GM12878 (cell line): ENCODE measurements around the gene SCIN. TPM values are rescaled to one million over a fixed set of nuclear protein-coding genes. Genes with fewer than 3 reads are reported as not detected.

Experiments
- ATAC-seq: fragments of 200-7000 bp; cut with Tn5 transposase; 3 replicates; pipeline ENCODE4 v1.9.1; 2020; ENCODE audit warnings: mild to moderate bottlenecking, moderate library complexity
- BruUV-seq: library from RNA; stranded (reverse); fragments of 400-500 nt; replicated peaks from 2 replicates; lab custom pipeline; 2021; lab: Mats Ljungman, UMichigan
- CTCF ChIA-PET: fragments of 300-600 bp; sonication (Branson Sonifier 250); formaldehyde crosslinking; extraction: SDS; loops from one replicate; lab custom pipeline; 2021; ENCODE audit warnings: inconsistent platforms; lab: Yijun Ruan, JAX
- POLR2A ChIA-PET: fragments of 350-600 bp; formaldehyde crosslinking; extraction: SDS; loops from one replicate; lab custom pipeline; 2021; ENCODE audit warnings: inconsistent platforms; lab: Charles Lee
- RAD21 ChIA-PET: fragments of 300-600 bp; sonication (Branson Sonifier 250); formaldehyde crosslinking; loops from one replicate; lab custom pipeline; 2023; ENCODE audit warnings: antibody characterized with exemption; ENCODE audit not compliant: unreplicated experiment; lab: Charles Lee
- SMC1A ChIA-PET: fragments of 300-600 bp; sonication (Branson Sonifier 250); formaldehyde crosslinking; loops from one replicate; lab custom pipeline; 2023; ENCODE audit not compliant: unreplicated experiment, uncharacterized antibody; lab: Charles Lee
- DNase-seq: peaks from one replicate; pipeline ENCODE4 v3.0.0-alpha.2; 2011; ENCODE audit warnings: low read depth, low spot score
- FAIRE-seq: peaks from 3 replicates; lab custom pipeline; 2011; peaks lifted over from hg19 to GRCh38; lab: Jason Lieb, UNC
- H2AFZ ChIP-seq: 2 replicates; pipeline ENCODE4 v1.6.0; 2011; ENCODE audit warnings: low read depth, low read length, control low read depth; ENCODE audit not compliant: control insufficient read depth
- H3K27ac ChIP-seq: 2 replicates; pipeline ENCODE4 v1.5.1; 2011; ENCODE audit warnings: control low read depth; ENCODE audit not compliant: control insufficient read depth, insufficient read depth
- H3K27me3 ChIP-seq, 2 experiments: replicated peaks in 1 of 2; 2 replicates each; pipeline versions ENCODE4 v1.6.0 to v1.6.1; 2011; ENCODE audit warnings: low read length in 1 of 2; ENCODE audit not compliant: control insufficient read depth in 2 of 2, insufficient read depth in 2 of 2
- H3K36me3 ChIP-seq, 2 experiments: 2 replicates each; pipeline ENCODE4 v1.5.1; 2011; ENCODE audit warnings: low read length in 1 of 2; ENCODE audit not compliant: control insufficient read depth in 2 of 2, insufficient read depth in 2 of 2
- H3K4me1 ChIP-seq: 2 replicates; pipeline ENCODE4 v1.6.1; 2011; ENCODE audit warnings: mild to moderate bottlenecking, low read length, moderate library complexity, mixed read lengths; ENCODE audit not compliant: control insufficient read depth, insufficient read depth
- H3K4me2 ChIP-seq: 2 replicates; pipeline ENCODE4 v1.6.0; 2011; ENCODE audit warnings: control low read depth; ENCODE audit not compliant: control insufficient read depth, insufficient read depth
- H3K4me3 ChIP-seq: fragments of 200-600 bp; sonication (generic); 2 replicates; pipeline ENCODE4 v1.5.1; 2016
- H3K79me2 ChIP-seq: 2 replicates; pipeline ENCODE4 v1.6.0; 2011; ENCODE audit warnings: low read length; ENCODE audit not compliant: control insufficient read depth, insufficient read depth
- H3K9ac ChIP-seq: 2 replicates; pipeline ENCODE4 v1.8.0; 2011; ENCODE audit warnings: low read length, control low read depth, mixed read lengths; ENCODE audit not compliant: control insufficient read depth, insufficient read depth
- H3K9me3 ChIP-seq: replicated peaks from 3 replicates; pipeline ENCODE4 v1.5.1; 2011; ENCODE audit warnings: mild to moderate bottlenecking, low read length; ENCODE audit not compliant: control insufficient read depth, insufficient read depth
- H4K20me1 ChIP-seq: 2 replicates; pipeline ENCODE4 v1.6.0; 2011; ENCODE audit not compliant: control insufficient read depth, insufficient read depth
- CHD2 ChIP-seq: IDR thresholded peaks from 2 replicates; pipeline ENCODE4 v1.6.1; 2011; ENCODE audit warnings: low read depth, low read length, improper control_type of control experiment, borderline replicate concordance
- HCFC1 ChIP-seq: fragments of 150-350 bp; IDR thresholded peaks from 2 replicates; pipeline ENCODE4 v1.6.1; 2014; ENCODE audit warnings: low read length
- MEF2A ChIP-seq: IDR thresholded peaks from 2 replicates; pipeline ENCODE4 v1.6.1; 2011; ENCODE audit warnings: low read depth, mild to moderate bottlenecking, low read length, moderate library complexity; ENCODE audit not compliant: insufficient read depth
- MTA2 ChIP-seq: fragments of 450-650 bp; IDR thresholded peaks from 2 replicates; pipeline ENCODE4 v1.6.1; 2016; ENCODE audit warnings: low read depth, mild to moderate bottlenecking, moderate library complexity
- MYB ChIP-seq: fragments of 150-350 bp; IDR thresholded peaks from 2 replicates; pipeline ENCODE4 v1.6.1; 2014; ENCODE audit warnings: mild to moderate bottlenecking, low read depth, low read length, borderline replicate concordance
- PAX5 ChIP-seq: IDR thresholded peaks from 2 replicates; pipeline ENCODE4 v1.6.1; 2011; ENCODE audit warnings: low read depth, low read length, borderline replicate concordance
- in situ Hi-C: fragments of 300-500 bp; cut with MboI; formaldehyde crosslinking; loops from 9 replicates; pipeline ENCODE4 v1.14.3; 2018; ENCODE audit warnings: mixed read lengths
- intact Hi-C: fragments of 100-400 bp; cut with micrococcal nuclease; formaldehyde crosslinking; loops from one replicate; pipeline ENCODE4 v1.14.2; 2022; ENCODE audit not compliant: unreplicated experiment
- polyA plus RNA-seq, 11 experiments: library from polyadenylated mRNA; depleted of rRNA in 4 of 11; unstranded in 6 of 11; stranded (reverse) in 5 of 11; fragments of >200 nt; fragmentation: Nextera tagmentation in 4 of 11; fragmentation: Illumina TruSeq in 1 of 11; extraction: Ambion mirVana in 4 of 11; extraction: Trizol in 1 of 11; gene quantifications; 1 replicate in 1 of 11; 2 replicates in 10 of 11; pipeline versions ENCODE4 v1.2.1 to v1.2.3, GENCODE V29; 2011 to 2016; ENCODE audit warnings: inconsistent platforms in 2 of 11, missing spikeins in 2 of 11, low read depth in 1 of 11
- total RNA-seq, 4 experiments: library from RNA; depleted of rRNA in 3 of 4; stranded (reverse); fragments of >200 nt in 3 of 4; fragmentation: Illumina TruSeq in 1 of 4; extraction: Trizol in 1 of 4; gene quantifications; 2 replicates each; pipeline versions ENCODE4 v1.2.1 to v1.2.3, GENCODE V29; 2013 to 2021
- TF ChIP-seq, protein P1 (sequence below): fragments of 450-650 bp; formaldehyde crosslinking; IDR thresholded peaks from 2 replicates; pipeline ENCODE4 v1.4.0; 2020; ENCODE audit warnings: mild to moderate bottlenecking, moderate library complexity
- TF ChIP-seq, protein P2 (sequence below): fragments of 150-350 bp; IDR thresholded peaks from 2 replicates; pipeline ENCODE4 v1.6.1; 2014; ENCODE audit warnings: mild to moderate bottlenecking, low read depth, low read length
- TF ChIP-seq, protein P3 (sequence below): IDR thresholded peaks from 2 replicates; pipeline ENCODE4 v1.6.1; 2011; ENCODE audit warnings: borderline replicate concordance, low read depth, mild to moderate bottlenecking, moderate library complexity, low read length; ENCODE audit not compliant: insufficient read depth, poor library complexity, severe bottlenecking
- TF ChIP-seq, protein P4 (sequence below): fragments of 450-650 bp; formaldehyde crosslinking; IDR thresholded peaks from 2 replicates; pipeline ENCODE4 v1.4.0; 2022; ENCODE audit warnings: mild to moderate bottlenecking, moderate library complexity

SCIN gene
- total and polyA plus RNA-seq, 10 of the 15 experiments (the other 5 are each of a cell fraction or from before 2014, with no cell fraction given), result 0.23 to 2.1 (median 1.0) TPM

DNA sequence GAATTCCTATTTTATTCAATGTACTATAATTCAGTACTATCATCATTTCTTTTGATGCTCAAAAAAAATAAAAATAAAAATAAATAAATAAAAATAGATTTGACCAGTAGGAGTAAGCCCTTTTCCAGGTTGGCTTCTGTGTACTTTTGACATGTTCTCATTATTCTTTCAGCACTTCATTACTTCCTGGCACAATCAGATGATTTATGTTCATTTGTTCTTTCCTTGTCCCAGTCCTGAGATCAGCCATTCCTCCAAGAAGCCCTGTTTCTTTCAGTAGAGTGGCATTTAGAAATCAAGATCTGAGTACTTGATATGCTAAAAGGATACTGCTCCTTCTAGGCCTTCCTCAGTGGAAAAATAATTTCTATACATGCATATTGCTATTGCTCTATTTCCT lies 137.8 kb downstream of the SCIN start:
- POLR2A ChIA-PET, result no interaction called here
- TF ChIP-seq MTA2 (no peak), MYB (no peak), CHD2 (no peak), PAX5 (no peak), HCFC1 (no peak), MEF2A (no peak)
- TF ChIP-seq, protein P1, sequence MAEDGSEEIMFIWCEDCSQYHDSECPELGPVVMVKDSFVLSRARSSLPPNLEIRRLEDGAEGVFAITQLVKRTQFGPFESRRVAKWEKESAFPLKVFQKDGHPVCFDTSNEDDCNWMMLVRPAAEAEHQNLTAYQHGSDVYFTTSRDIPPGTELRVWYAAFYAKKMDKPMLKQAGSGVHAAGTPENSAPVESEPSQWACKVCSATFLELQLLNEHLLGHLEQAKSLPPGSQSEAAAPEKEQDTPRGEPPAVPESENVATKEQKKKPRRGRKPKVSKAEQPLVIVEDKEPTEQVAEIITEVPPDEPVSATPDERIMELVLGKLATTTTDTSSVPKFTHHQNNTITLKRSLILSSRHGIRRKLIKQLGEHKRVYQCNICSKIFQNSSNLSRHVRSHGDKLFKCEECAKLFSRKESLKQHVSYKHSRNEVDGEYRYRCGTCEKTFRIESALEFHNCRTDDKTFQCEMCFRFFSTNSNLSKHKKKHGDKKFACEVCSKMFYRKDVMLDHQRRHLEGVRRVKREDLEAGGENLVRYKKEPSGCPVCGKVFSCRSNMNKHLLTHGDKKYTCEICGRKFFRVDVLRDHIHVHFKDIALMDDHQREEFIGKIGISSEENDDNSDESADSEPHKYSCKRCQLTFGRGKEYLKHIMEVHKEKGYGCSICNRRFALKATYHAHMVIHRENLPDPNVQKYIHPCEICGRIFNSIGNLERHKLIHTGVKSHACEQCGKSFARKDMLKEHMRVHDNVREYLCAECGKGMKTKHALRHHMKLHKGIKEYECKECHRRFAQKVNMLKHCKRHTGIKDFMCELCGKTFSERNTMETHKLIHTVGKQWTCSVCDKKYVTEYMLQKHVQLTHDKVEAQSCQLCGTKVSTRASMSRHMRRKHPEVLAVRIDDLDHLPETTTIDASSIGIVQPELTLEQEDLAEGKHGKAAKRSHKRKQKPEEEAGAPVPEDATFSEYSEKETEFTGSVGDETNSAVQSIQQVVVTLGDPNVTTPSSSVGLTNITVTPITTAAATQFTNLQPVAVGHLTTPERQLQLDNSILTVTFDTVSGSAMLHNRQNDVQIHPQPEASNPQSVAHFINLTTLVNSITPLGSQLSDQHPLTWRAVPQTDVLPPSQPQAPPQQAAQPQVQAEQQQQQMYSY (CRISPR knock-in tag), result no peak
- TF ChIP-seq, protein P2, sequence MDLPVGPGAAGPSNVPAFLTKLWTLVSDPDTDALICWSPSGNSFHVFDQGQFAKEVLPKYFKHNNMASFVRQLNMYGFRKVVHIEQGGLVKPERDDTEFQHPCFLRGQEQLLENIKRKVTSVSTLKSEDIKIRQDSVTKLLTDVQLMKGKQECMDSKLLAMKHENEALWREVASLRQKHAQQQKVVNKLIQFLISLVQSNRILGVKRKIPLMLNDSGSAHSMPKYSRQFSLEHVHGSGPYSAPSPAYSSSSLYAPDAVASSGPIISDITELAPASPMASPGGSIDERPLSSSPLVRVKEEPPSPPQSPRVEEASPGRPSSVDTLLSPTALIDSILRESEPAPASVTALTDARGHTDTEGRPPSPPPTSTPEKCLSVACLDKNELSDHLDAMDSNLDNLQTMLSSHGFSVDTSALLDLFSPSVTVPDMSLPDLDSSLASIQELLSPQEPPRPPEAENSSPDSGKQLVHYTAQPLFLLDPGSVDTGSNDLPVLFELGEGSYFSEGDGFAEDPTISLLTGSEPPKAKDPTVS, result no peak
- TF ChIP-seq, protein P3, sequence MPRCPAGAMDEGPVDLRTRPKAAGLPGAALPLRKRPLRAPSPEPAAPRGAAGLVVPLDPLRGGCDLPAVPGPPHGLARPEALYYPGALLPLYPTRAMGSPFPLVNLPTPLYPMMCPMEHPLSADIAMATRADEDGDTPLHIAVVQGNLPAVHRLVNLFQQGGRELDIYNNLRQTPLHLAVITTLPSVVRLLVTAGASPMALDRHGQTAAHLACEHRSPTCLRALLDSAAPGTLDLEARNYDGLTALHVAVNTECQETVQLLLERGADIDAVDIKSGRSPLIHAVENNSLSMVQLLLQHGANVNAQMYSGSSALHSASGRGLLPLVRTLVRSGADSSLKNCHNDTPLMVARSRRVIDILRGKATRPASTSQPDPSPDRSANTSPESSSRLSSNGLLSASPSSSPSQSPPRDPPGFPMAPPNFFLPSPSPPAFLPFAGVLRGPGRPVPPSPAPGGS, result no peak
- TF ChIP-seq, protein P4, sequence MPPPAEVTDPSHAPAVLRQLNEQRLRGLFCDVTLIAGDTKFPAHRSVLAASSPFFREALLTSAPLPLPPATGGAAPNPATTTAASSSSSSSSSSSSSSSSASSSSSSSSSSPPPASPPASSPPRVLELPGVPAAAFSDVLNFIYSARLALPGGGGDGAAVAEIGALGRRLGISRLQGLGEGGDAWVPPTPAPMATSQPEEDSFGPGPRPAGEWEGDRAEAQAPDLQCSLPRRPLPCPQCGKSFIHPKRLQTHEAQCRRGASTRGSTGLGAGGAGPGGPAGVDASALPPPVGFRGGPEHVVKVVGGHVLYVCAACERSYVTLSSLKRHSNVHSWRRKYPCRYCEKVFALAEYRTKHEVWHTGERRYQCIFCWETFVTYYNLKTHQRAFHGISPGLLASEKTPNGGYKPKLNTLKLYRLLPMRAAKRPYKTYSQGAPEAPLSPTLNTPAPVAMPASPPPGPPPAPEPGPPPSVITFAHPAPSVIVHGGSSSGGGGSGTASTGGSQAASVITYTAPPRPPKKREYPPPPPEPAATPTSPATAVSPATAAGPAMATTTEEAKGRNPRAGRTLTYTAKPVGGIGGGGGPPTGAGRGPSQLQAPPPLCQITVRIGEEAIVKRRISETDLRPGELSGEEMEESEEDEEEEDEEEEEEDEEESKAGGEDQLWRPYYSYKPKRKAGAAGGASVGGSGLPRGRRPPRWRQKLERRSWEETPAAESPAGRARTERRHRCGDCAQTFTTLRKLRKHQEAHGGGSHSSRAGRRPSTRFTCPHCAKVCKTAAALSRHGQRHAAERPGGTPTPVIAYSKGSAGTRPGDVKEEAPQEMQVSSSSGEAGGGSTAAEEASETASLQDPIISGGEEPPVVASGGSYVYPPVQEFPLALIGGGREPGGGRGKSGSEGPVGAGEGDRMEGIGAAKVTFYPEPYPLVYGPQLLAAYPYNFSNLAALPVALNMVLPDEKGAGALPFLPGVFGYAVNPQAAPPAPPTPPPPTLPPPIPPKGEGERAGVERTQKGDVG (CRISPR knock-in tag), result no peak
- FAIRE-seq (no peak), DNase-seq (no peak), ATAC-seq (no peak)
- Histone ChIP-seq H3K9ac (no peak overlapping the region), H4K20me1 (no peaks in the 10 kb centered on the region), H3K4me2 (no peak overlapping the region), H3K36me3 (no peaks in the 10 kb centered on the region), H3K27ac (no peak overlapping the region), H3K79me2 (no peaks in the 10 kb centered on the region), H3K4me1 (no peaks in the 10 kb centered on the region), H3K9me3 (no peaks in the 10 kb centered on the region), H3K4me3 (no peak overlapping the region), H2AFZ (no peak overlapping the region), H3K27me3 (no peaks in the 10 kb centered on the region)
- CTCF ChIA-PET, result no interaction called here
- SMC1A ChIA-PET, result no interaction called here
- RAD21 ChIA-PET, result no interaction called here
- no TSS peak for BruUV-seq
- in situ Hi-C loops, result no loop called here
- intact Hi-C loops, result no loop called here
